HepG2 (cell line): ENCODE results near the gene HMCN1. TPM values are rescaled to one million over a fixed set of nuclear protein-coding genes. Genes with fewer than 3 reads are reported as not detected.

Experiments
- ATAC-seq: fragments of 200-7000 bp; cut with Tn5 transposase; 3 replicates; pipeline ENCODE4 v1.9.1; 2020; ENCODE audit warnings: mild to moderate bottlenecking, moderate library complexity
- BruUV-seq: library from RNA; stranded (reverse); fragments of 400-500 nt; replicated peaks from 2 replicates; lab custom pipeline; 2021; lab: Mats Ljungman, UMichigan
- CTCF ChIA-PET: fragments of 300-600 bp; formaldehyde crosslinking; extraction: SDS; loops from one replicate; lab custom pipeline; 2021; ENCODE audit warnings: low total read pairs, inconsistent platforms, low intra/inter-chr PET ratio; lab: Yijun Ruan, JAX
- POLR2A ChIA-PET: fragments of 350-600 bp; sonication (Branson Sonifier 250); formaldehyde crosslinking; loops from one replicate; lab custom pipeline; 2020; ENCODE audit warnings: antibody characterized with exemption, inconsistent platforms; lab: Yijun Ruan, JAX
- DNase-seq: peaks from one replicate; pipeline ENCODE4 v3.0.0-alpha.2; 2015; ENCODE audit warnings: low spot score
- FAIRE-seq: peaks from 3 replicates; lab custom pipeline; 2011; peaks lifted over from hg19 to GRCh38; lab: Jason Lieb, UNC
- H2AFZ ChIP-seq: one replicate; pipeline ENCODE4 v1.6.1; 2011; ENCODE audit warnings: low read length, inconsistent platforms
- H3K27ac ChIP-seq: fragments of 300-600 bp; 3 replicates; pipeline ENCODE4 v1.8.0; 2011; ENCODE audit warnings: mixed run types, mild to moderate bottlenecking, mixed read lengths, low read length, inconsistent platforms; ENCODE audit not compliant: insufficient read depth; ENCODE audit errors: extremely low read length
- H3K27me3 ChIP-seq, 2 experiments: fragments of 200-600 bp in 1 of 2; 2 replicates in 1 of 2; 3 replicates in 1 of 2; pipeline versions ENCODE4 v1.6.0 to v1.8.0; 2011; ENCODE audit warnings: low read length in 2 of 2, mild to moderate bottlenecking in 2 of 2, moderate library complexity in 2 of 2, inconsistent platforms in 1 of 2; ENCODE audit not compliant: insufficient read depth in 2 of 2, control insufficient read depth in 1 of 2
- H3K36me3 ChIP-seq, 2 experiments: fragments of 200-600 bp in 1 of 2; replicated peaks in 1 of 2; 2 replicates in 1 of 2; 3 replicates in 1 of 2; pipeline versions ENCODE4 v1.5.1 to v1.8.0; 2011; ENCODE audit warnings: low read length in 2 of 2, inconsistent platforms in 1 of 2; ENCODE audit not compliant: insufficient read depth in 2 of 2, control insufficient read depth in 1 of 2
- H3K4me1 ChIP-seq: 2 replicates; pipeline ENCODE4 v1.5.1; 2012; ENCODE audit warnings: low read length, inconsistent platforms; ENCODE audit not compliant: insufficient read depth
- H3K4me2 ChIP-seq: 2 replicates; pipeline ENCODE4 v1.6.0; 2011; ENCODE audit warnings: low read depth, low read length, inconsistent platforms
- H3K4me3 ChIP-seq, 3 experiments: fragments of 200-600 bp in 1 of 3; sonication (generic), shearing (Covaris generic) in 1 of 3; replicated peaks in 1 of 3; 2 replicates each; pipeline ENCODE4 v1.5.1; 2011 to 2016; ENCODE audit warnings: low read length in 3 of 3, inconsistent platforms in 2 of 3, low read depth in 2 of 3, mild to moderate bottlenecking in 2 of 3, control low read depth in 1 of 3, mixed read lengths in 1 of 3; ENCODE audit not compliant: insufficient read depth in 1 of 3
- H3K79me2 ChIP-seq: one replicate; pipeline ENCODE4 v1.6.1; 2011; ENCODE audit warnings: low read length, inconsistent platforms; ENCODE audit not compliant: insufficient read depth
- H3K9ac ChIP-seq: 2 replicates; pipeline ENCODE4 v1.6.0; 2011; ENCODE audit warnings: mild to moderate bottlenecking, low read depth, low read length, inconsistent platforms; ENCODE audit not compliant: insufficient read depth
- H3K9me3 ChIP-seq: 2 replicates; pipeline ENCODE4 v1.5.1; 2012; ENCODE audit warnings: mild to moderate bottlenecking, low read length
- H4K20me1 ChIP-seq: 2 replicates; pipeline ENCODE4 v1.6.0; 2011; ENCODE audit warnings: inconsistent platforms, mild to moderate bottlenecking, low read length, moderate library complexity; ENCODE audit not compliant: insufficient read depth
- ATF7 ChIP-seq, 2 experiments: fragments of 450-650 bp in 1 of 2; sonication (generic) in 1 of 2; formaldehyde crosslinking in 1 of 2; IDR thresholded peaks; 2 replicates each; pipeline versions ENCODE4 v1.4.0 to v1.6.1; 2016 to 2020; ENCODE audit warnings: antibody characterized with exemption in 1 of 2, mild to moderate bottlenecking in 1 of 2, missing genetic modification reagents in 1 of 2
- ISL2 ChIP-seq: sonication (generic); formaldehyde crosslinking; IDR thresholded peaks from 2 replicates; pipeline ENCODE4 v1.5.0; 2020; ENCODE audit warnings: missing genetic modification reagents
- NR2F2 ChIP-seq: IDR thresholded peaks from 2 replicates; pipeline ENCODE4 v1.6.1; 2012; ENCODE audit warnings: low read depth, inconsistent platforms, borderline replicate concordance
- PHB2 ChIP-seq: fragments of 450-650 bp; IDR thresholded peaks from 2 replicates; pipeline ENCODE4 v1.6.1; 2018; ENCODE audit not compliant: partially characterized antibody
- RXRA ChIP-seq: sonication (generic); formaldehyde crosslinking; IDR thresholded peaks from 2 replicates; pipeline ENCODE4 v1.5.1; 2020; ENCODE audit warnings: missing genetic modification reagents
- SKI ChIP-seq: fragments of 450-650 bp; IDR thresholded peaks from one replicate; pipeline ENCODE4 v1.6.1; 2018; ENCODE audit warnings: mild to moderate bottlenecking; ENCODE audit not compliant: partially characterized antibody
- SNAPC4 ChIP-seq: sonication (generic); formaldehyde crosslinking; IDR thresholded peaks from 2 replicates; pipeline ENCODE4 v1.4.0; 2020; ENCODE audit warnings: mild to moderate bottlenecking, missing genetic modification reagents
- SP2 ChIP-seq: sonication (generic); formaldehyde crosslinking; IDR thresholded peaks from 2 replicates; pipeline ENCODE4 v1.5.1; 2020; ENCODE audit warnings: mild to moderate bottlenecking, missing genetic modification reagents
- ZFX ChIP-seq: sonication (generic); formaldehyde crosslinking; IDR thresholded peaks from 2 replicates; pipeline ENCODE4 v1.4.0; 2020; ENCODE audit warnings: mild to moderate bottlenecking, low read depth, missing genetic modification reagents, moderate library complexity
- ZNF24 ChIP-seq: fragments of 450-650 bp; IDR thresholded peaks from 2 replicates; pipeline ENCODE4 v1.6.1; 2017; ENCODE audit warnings: antibody characterized with exemption, mild to moderate bottlenecking
- ZNF256 ChIP-seq: sonication (generic); formaldehyde crosslinking; conservative IDR thresholded peaks from 2 replicates; pipeline ENCODE4 v1.4.0; 2020; ENCODE audit warnings: missing genetic modification reagents
- ZNF431 ChIP-seq: sonication (generic); formaldehyde crosslinking; IDR thresholded peaks from 2 replicates; pipeline ENCODE4 v1.9.0; 2022; ENCODE audit warnings: missing genetic modification reagents, low read depth, mild to moderate bottlenecking, borderline replicate concordance
- ZNF572 ChIP-seq: sonication (generic); formaldehyde crosslinking; IDR thresholded peaks from 2 replicates; pipeline ENCODE4 v1.5.1; 2020; ENCODE audit warnings: mild to moderate bottlenecking, missing genetic modification reagents
- ZNF629 ChIP-seq: sonication (generic); formaldehyde crosslinking; conservative IDR thresholded peaks from 2 replicates; pipeline ENCODE4 v1.5.0; 2020; ENCODE audit warnings: missing genetic modification reagents
- ZNF704 ChIP-seq: sonication (generic); formaldehyde crosslinking; IDR thresholded peaks from 2 replicates; pipeline ENCODE4 v1.8.1; 2023; ENCODE audit warnings: mild to moderate bottlenecking, inconsistent platforms, moderate library complexity, missing genetic modification reagents, borderline replicate concordance
- ZNF776 ChIP-seq: sonication (generic); formaldehyde crosslinking; IDR thresholded peaks from 2 replicates; pipeline ENCODE4 v1.4.0; 2020; ENCODE audit warnings: mild to moderate bottlenecking, missing genetic modification reagents
- WGBS: methylation state at CpG from one replicate; pipeline ENCODE4 v1.1.6; 2017; ENCODE audit warnings: low lambda C conversion rate; 5-methylcytosine and 5-hydroxymethylcytosine counted together
- in situ Hi-C: cut with HindIII; loops from 2 replicates; pipeline ENCODE4 v1.10.0; 2017; ENCODE audit warnings: low pct_unique_long_range_greater_than_20kb; ENCODE audit not compliant: extremely low pct_ligation_motif_present
- intact Hi-C: fragments of 100-400 bp; cut with micrococcal nuclease; formaldehyde crosslinking; loops from one replicate; pipeline ENCODE4 v1.10.0; 2022; ENCODE audit not compliant: unreplicated experiment
- polyA plus RNA-seq, 8 experiments: library from polyadenylated mRNA; depleted of rRNA in 3 of 8; stranded (reverse) in 7 of 8; unstranded in 1 of 8; fragments of >200 nt; fragmentation: Illumina TruSeq in 4 of 8; extraction: Trizol in 4 of 8; gene quantifications; 2 replicates each; pipeline versions ENCODE4 v1.2.1 to v1.2.3, GENCODE V29; 2011 to 2016; ENCODE audit warnings: low read depth in 4 of 8, missing spikeins in 1 of 8, mixed read lengths in 1 of 8; ENCODE audit not compliant: insufficient read depth in 1 of 8
- total RNA-seq, 5 experiments: library from RNA; depleted of rRNA; stranded (reverse); fragments of >200 nt; fragmentation: Illumina TruSeq; extraction: Trizol; gene quantifications; 2 replicates each; pipeline ENCODE4 v1.2.3, GENCODE V29; 2016; ENCODE audit warnings: low read depth in 1 of 5

The HMCN1 gene
- total and polyA plus RNA-seq, 2 of the 13 experiments (the other 11 are each of a cell fraction or from before 2014, with no cell fraction given): 0.03 TPM; not detected in 1

GRCh38 chr1:186152620-186153239 lies 418.5 kb downstream of the HMCN1 start:
- no peak overlapping the region for H3K27ac ChIP-seq
- TF ChIP-seq ZNF704: no peak
- no peak for TF ChIP-seq ATF7 (IDR thresholded peaks at IDR 0.05)
- TF ChIP-seq ATF7 (CRISPR knock-in tag; IDR thresholded peaks at IDR 0.05): no peak
- no peak for TF ChIP-seq ISL2 (CRISPR knock-in tag)
- TF ChIP-seq SKI: no peak
- no peak for TF ChIP-seq NR2F2
- no peak for TF ChIP-seq ZNF24
- TF ChIP-seq RXRA (CRISPR knock-in tag): no peak
- TF ChIP-seq PHB2: no peak
- no peak for TF ChIP-seq SNAPC4 (CRISPR knock-in tag)
- no peak for TF ChIP-seq ZNF572 (CRISPR knock-in tag)
- no peak for TF ChIP-seq ZNF256 (CRISPR knock-in tag)
- no peak for TF ChIP-seq SP2
- no peak for TF ChIP-seq ZNF776 (CRISPR knock-in tag)
- TF ChIP-seq ZNF629 (CRISPR knock-in tag): no peak
- TF ChIP-seq ZNF431 (CRISPR knock-in tag): no peak
- no peak for TF ChIP-seq ZFX (CRISPR knock-in tag)

More at GRCh38 chr1:186152620-186153239, 418.5 kb downstream of the HMCN1 start:
- Histone ChIP-seq H3K36me3 (no peaks in the 10 kb centered on the region), H4K20me1 (no peaks in the 10 kb centered on the region), H2AFZ (no peak overlapping the region), H3K4me1 (no peaks in the 10 kb centered on the region), H3K27me3 (no peaks in the 10 kb centered on the region), H3K4me2 (no peak overlapping the region), H3K9ac (no peak overlapping the region), H3K9me3 (no peaks in the 10 kb centered on the region), H3K79me2 (no peaks in the 10 kb centered on the region), H3K4me3 (no peak overlapping the region)
- ChIA-PET CTCF (no interaction called here), POLR2A (no interaction called here)
- intact Hi-C loops: loop anchor here (5.0 kb wide), 1 partner anchor 340 kb away; no protein-coding TSS in a partner anchor
- ATAC-seq (no peak), DNase-seq (no peak), FAIRE-seq (no peak)
- in situ Hi-C loops: no loop called here
- WGBS: under 1% methylated on average over 5 of the region's 5 CpGs
- BruUV-seq: no TSS peak
